Testis (tissue), 3 donors: ENCODE data around the gene MCM7. TPM values are rescaled to one million over a fixed set of nuclear protein-coding genes. Genes with fewer than 3 reads are reported as not detected.

ENCODE experiments used
- DNase-seq: peaks from one replicate; pipeline ENCODE4 v3.0.0-alpha.2; 2019
- H3K27ac ChIP-seq, 2 donors: fragments of 200-600 bp; sonication (generic); one replicate each; pipeline ENCODE4 v1.5.1; 2019
- H3K27me3 ChIP-seq: fragments of 200-600 bp; sonication (generic); one replicate; pipeline ENCODE4 v1.5.1; 2019
- H3K36me3 ChIP-seq: fragments of 200-600 bp; sonication (generic); one replicate; pipeline ENCODE4 v1.5.1; 2017; ENCODE audit warnings: low read depth; ENCODE audit errors: missing control alignments
- H3K4me1 ChIP-seq: fragments of 200-600 bp; sonication (generic); one replicate; pipeline ENCODE4 v1.5.1; 2019
- H3K4me3 ChIP-seq, 2 donors: fragments of 200-600 bp; sonication (generic); one replicate each; pipeline ENCODE4 v1.5.1; 2017 to 2019
- H3K9me3 ChIP-seq: fragments of 200-600 bp; sonication (generic); one replicate; pipeline ENCODE4 v1.5.1; 2017
- CTCF ChIP-seq, 3 experiments: fragments of 450-650 bp in 2 of 3; fragments of 200-600 bp in 1 of 3; sonication (generic) in 1 of 3; IDR thresholded peaks; one replicate each; pipeline ENCODE4 v1.5.1; 2016 to 2019; ENCODE audit warnings: antibody characterized with exemption in 3 of 3, mild to moderate bottlenecking in 2 of 3, moderate library complexity in 1 of 3
- POLR2A ChIP-seq: fragments of 450-650 bp; IDR thresholded peaks from one replicate; pipeline ENCODE4 v1.6.1; 2017; ENCODE audit warnings: antibody characterized with exemption, mild to moderate bottlenecking, moderate library complexity
- WGBS, 2 donors: methylation state at CpG; one replicate each; pipeline ENCODE4 v1.1.5; 2018; 5-methylcytosine and 5-hydroxymethylcytosine counted together
- intact Hi-C: fragments of 100-400 bp; cut with DNase I; formaldehyde crosslinking; loops from one replicate; pipeline ENCODE4 v1.15.1; 2023; ENCODE audit warnings: low total_unique reads
- polyA plus RNA-seq: library from polyadenylated mRNA; stranded (reverse); fragments of 350-450 nt; fragmentation: Illumina TruSeq; extraction: RNeasy Lipid Tissue Mini Kit (QIAGEN cat#74804); gene quantifications from one replicate; pipeline ENCODE4 v1.2.3, GENCODE V29; 2014; ENCODE audit warnings: low read depth, low replicate concordance; ENCODE audit not compliant: insufficient read depth
- total RNA-seq, 2 donors: library from RNA; depleted of rRNA; stranded (reverse); fragments of >200 nt; gene quantifications; one replicate each; pipeline ENCODE4 v1.2.3, GENCODE V29; 2016

MCM7 gene
- total and polyA plus RNA-seq, 3 donors from 2014 or later, result 85.1 to 137 (median 86.5) TPM

GRCh38 chr7:100075418-100075817, 25.8 kb downstream of the MCM7 start:
- Histone ChIP-seq H3K36me3 (peaks cover 8% of the 10 kb centered on the region), H3K27me3 (no peaks in the 10 kb centered on the region), H3K4me1 (peaks cover 5% of the 10 kb centered on the region), H3K4me3 (no peak overlapping the region), H3K27ac (no peak overlapping the region), H3K9me3 (no peaks in the 10 kb centered on the region)
- intact Hi-C loops, result no loop called here
- TF ChIP-seq POLR2A (no peak), CTCF (IDR thresholded peaks at IDR 0.05) (no peak)
- 94 to 96% methylated on average over 6 of the region's 6 CpGs for WGBS, 2 donors
- no peak for DNase-seq

- H3K27ac ChIP-seq, result no peak overlapping the region
- DNase-seq, result no peak
- intact Hi-C loops, result no loop called here
- TF ChIP-seq CTCF (IDR thresholded peaks at IDR 0.05), result no peak
- TF ChIP-seq POLR2A, result no peak
- H3K4me3 ChIP-seq, result no peak overlapping the region
- WGBS, 2 donors, result 93 to 95% methylated on average over 7 of the region's 7 CpGs
- H3K4me1 ChIP-seq, result no peaks in the 10 kb centered on the region
- H3K9me3 ChIP-seq, result no peaks in the 10 kb centered on the region
- H3K36me3 ChIP-seq, result peaks cover 8% of the 10 kb centered on the region
- no peaks in the 10 kb centered on the region for H3K27me3 ChIP-seq
Measured at GRCh38 chr7:100074841-100075240, 26.4 kb downstream of the MCM7 start.

- TF ChIP-seq POLR2A (no peak), CTCF (IDR thresholded peaks at IDR 0.05) (no peak)
- 93 to 95% methylated on average over 10 of the region's 10 CpGs for WGBS, 2 donors
- DNase-seq, result no peak
- H3K36me3 ChIP-seq, result peaks cover 11% of the 10 kb centered on the region
- no peaks in the 10 kb centered on the region for H3K27me3 ChIP-seq
- intact Hi-C loops, result no loop called here
- H3K4me1 ChIP-seq, result no peaks in the 10 kb centered on the region
- no peak overlapping the region for H3K4me3 ChIP-seq
- no peaks in the 10 kb centered on the region for H3K9me3 ChIP-seq
- no peak overlapping the region for H3K27ac ChIP-seq
Measured at GRCh38 chr7:100072462-100072861, 28.7 kb downstream of the MCM7 start.

- 96 to 97% methylated on average over 11 of the region's 11 CpGs for WGBS, 2 donors
- no peak overlapping the region for H3K4me3 ChIP-seq
- no peak overlapping the region for H3K27ac ChIP-seq
- H3K36me3 ChIP-seq, result peaks cover 11% of the 10 kb centered on the region
- no peaks in the 10 kb centered on the region for H3K27me3 ChIP-seq
- no peaks in the 10 kb centered on the region for H3K9me3 ChIP-seq
- TF ChIP-seq CTCF (IDR thresholded peaks at IDR 0.05) (no peak), POLR2A (no peak)
- no peaks in the 10 kb centered on the region for H3K4me1 ChIP-seq
- DNase-seq, result no peak
- intact Hi-C loops, result no loop called here
Measured at GRCh38 chr7:100071018-100071723, 30.0 kb downstream of the MCM7 start.

- Histone ChIP-seq H3K27me3 (no peaks in the 10 kb centered on the region), H3K9me3 (no peaks in the 10 kb centered on the region), H3K4me1 (peaks cover 4% of the 10 kb centered on the region), H3K36me3 (peaks cover 11% of the 10 kb centered on the region), H3K4me3 (no peak overlapping the region), H3K27ac (no peak overlapping the region)
- intact Hi-C loops, result no loop called here
- no peak for DNase-seq
- 94 to 98% methylated on average over 5 of the region's 5 CpGs for WGBS, 2 donors
- no peak for TF ChIP-seq CTCF (IDR thresholded peaks at IDR 0.05)
- no peak for TF ChIP-seq POLR2A
Measured at GRCh38 chr7:100069991-100070390, 31.2 kb downstream of the MCM7 start.
